ENCODE data around the gene ABHD3. TPM values are rescaled to one million over a fixed set of nuclear protein-coding genes. Genes with fewer than 3 reads are reported as not detected.
"Not testable (repeated sequence)": the region's sequence is repeated elsewhere in the genome, so short reads cannot be mapped to it uniquely, and the experiment has no call there.

Gene ABHD3
- total and polyA plus RNA-seq, 2 experiments from 2014 or later: 2.3 to 4.6 TPM

DNA sequence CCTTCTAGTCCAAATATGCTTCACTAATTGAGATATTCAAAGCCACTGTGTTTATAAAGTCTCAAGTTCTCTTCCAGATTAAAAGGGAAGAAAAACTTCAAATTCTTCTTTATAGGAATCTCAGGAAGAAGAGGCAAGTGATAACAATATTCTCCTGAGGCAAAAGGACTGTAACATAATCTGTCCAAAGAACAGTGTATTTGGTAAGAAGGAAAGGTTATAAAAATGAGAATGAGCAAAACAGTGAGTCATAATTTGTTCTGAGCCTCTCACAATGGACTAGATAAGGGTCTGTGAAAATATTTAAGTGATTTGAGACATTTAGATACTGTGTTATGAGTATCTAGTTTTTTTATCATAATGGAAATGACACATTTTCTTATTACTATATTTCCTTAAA is 48.2 kb downstream of the ABHD3 start:
- no peak overlapping the region for H2AFZ ChIP-seq
- in situ Hi-C loops (cut with MboI): no loop called here
- DNase-seq: peak; percentile 38
- H3K4me1 ChIP-seq (ENCODE audit: insufficient read depth): peaks cover 7% of the 10 kb centered on the region; the same call in 1 of the 2 replicates
- H3K4me2 ChIP-seq (ENCODE audit: unreplicated experiment): no peak overlapping the region
- no peak overlapping the region for H3K27ac ChIP-seq
- TF ChIP-seq EZH2phosphoT487 (IDR thresholded peaks at IDR 0.05; ENCODE audit: insufficient read depth, low read depth) (no peak), EZH2 (IDR thresholded peaks at IDR 0.05; ENCODE audit: insufficient read depth, poor library complexity, severe bottlenecking) (no peak)
- H4K20me1 ChIP-seq (ENCODE audit: insufficient read depth): no peaks in the 10 kb centered on the region
- no peaks in the 10 kb centered on the region for H3K9me2 ChIP-seq (ENCODE audit: insufficient read depth)
- H3K36me3 ChIP-seq (ENCODE audit: low read depth): no peaks in the 10 kb centered on the region
- H3F3A ChIP-seq (ENCODE audit: insufficient read depth): no peaks in the 10 kb centered on the region
- H3K9ac ChIP-seq: no peak overlapping the region
- H3K79me2 ChIP-seq (ENCODE audit: insufficient read depth): no peaks in the 10 kb centered on the region
- H3K9me3 ChIP-seq (ENCODE audit: low read depth): no peaks in the 10 kb centered on the region
- no peaks in the 10 kb centered on the region for H3K27me3 ChIP-seq (replicated peaks; ENCODE audit: insufficient read depth)
- H3K4me3 ChIP-seq: no peak overlapping the region

DNA sequence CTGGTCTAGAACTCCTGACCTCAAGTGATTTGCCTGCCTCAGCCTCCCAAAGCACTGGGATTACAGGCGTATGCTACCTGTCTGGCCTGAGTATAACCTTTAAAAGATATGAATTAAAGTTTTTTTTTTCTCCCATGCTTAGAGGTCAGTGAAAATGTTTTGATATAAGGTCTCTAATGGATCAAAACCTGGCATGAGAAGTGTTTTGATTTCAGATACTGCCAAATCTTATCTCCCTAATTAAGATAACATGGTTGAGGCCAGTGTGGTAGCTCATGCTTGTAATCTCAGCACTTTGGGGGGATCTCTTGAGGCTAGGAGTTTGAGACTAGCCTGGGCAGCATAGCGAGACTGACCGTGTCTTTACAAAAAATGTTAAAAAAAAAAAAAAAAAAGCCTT is 51.2 kb downstream of the ABHD3 start:
- Histone ChIP-seq H3K9me2 (ENCODE audit: insufficient read depth) (no peaks in the 10 kb centered on the region), H3K36me3 (ENCODE audit: low read depth) (no peaks in the 10 kb centered on the region), H3K9ac (no peak overlapping the region), H3K4me3 (no peak overlapping the region), H2AFZ (no peak overlapping the region), H3F3A (ENCODE audit: insufficient read depth) (no peaks in the 10 kb centered on the region), H3K4me2 (ENCODE audit: unreplicated experiment) (no peak overlapping the region), H3K79me2 (ENCODE audit: insufficient read depth) (no peaks in the 10 kb centered on the region), H3K9me3 (ENCODE audit: low read depth) (no peaks in the 10 kb centered on the region), H3K27me3 (replicated peaks; ENCODE audit: insufficient read depth) (no peaks in the 10 kb centered on the region), H3K4me1 (ENCODE audit: insufficient read depth) (peaks cover 7% of the 10 kb centered on the region; the same call in 1 of the 2 replicates), H4K20me1 (ENCODE audit: insufficient read depth) (no peaks in the 10 kb centered on the region), H3K27ac (no peak overlapping the region)
- DNase-seq: no peak
- in situ Hi-C loops (cut with MboI): no loop called here
- TF ChIP-seq EZH2phosphoT487 (IDR thresholded peaks at IDR 0.05; ENCODE audit: insufficient read depth, low read depth) (no peak), EZH2 (IDR thresholded peaks at IDR 0.05; ENCODE audit: insufficient read depth, poor library complexity, severe bottlenecking) (no peak)
- 96 to 98% methylated on average over 3 of the region's 3 CpGs for WGBS, 2 experiments (ENCODE audit: low coverage in 1 of 2, low lambda C conversion rate in 2 of 2, missing lambda C conversion rate in 2 of 2)

- no peak for TF ChIP-seq EZH2 (IDR thresholded peaks at IDR 0.05; ENCODE audit: insufficient read depth, poor library complexity, severe bottlenecking)
- TF ChIP-seq EZH2phosphoT487 (IDR thresholded peaks at IDR 0.05; ENCODE audit: insufficient read depth, low read depth): no peak
- Histone ChIP-seq H3F3A (ENCODE audit: insufficient read depth) (no peaks in the 10 kb centered on the region), H2AFZ (no peak overlapping the region), H3K27ac (no peak overlapping the region), H3K4me2 (ENCODE audit: unreplicated experiment) (no peak overlapping the region), H3K36me3 (ENCODE audit: low read depth) (no peaks in the 10 kb centered on the region), H3K9me2 (ENCODE audit: insufficient read depth) (no peaks in the 10 kb centered on the region), H3K27me3 (replicated peaks; ENCODE audit: insufficient read depth) (no peaks in the 10 kb centered on the region), H3K9ac (no peak overlapping the region), H3K79me2 (ENCODE audit: insufficient read depth) (no peaks in the 10 kb centered on the region), H3K4me3 (no peak overlapping the region), H4K20me1 (ENCODE audit: insufficient read depth) (no peaks in the 10 kb centered on the region), H3K9me3 (ENCODE audit: low read depth) (no peaks in the 10 kb centered on the region), H3K4me1 (ENCODE audit: insufficient read depth) (peaks cover 7% of the 10 kb centered on the region; the same call in 1 of the 2 replicates)
- in situ Hi-C loops (cut with MboI): no loop called here
- whole genome bisulfite sequencing, 2 experiments (ENCODE audit: low coverage in 1 of 2, low lambda C conversion rate in 2 of 2, missing lambda C conversion rate in 2 of 2): 80 to 98% methylated on average over 4 of the region's 4 CpGs
- DNase-seq: no peak
These were observed 52.5 kb downstream of the ABHD3 start for GRCh38 chr18:21652073-21652472.

DNA sequence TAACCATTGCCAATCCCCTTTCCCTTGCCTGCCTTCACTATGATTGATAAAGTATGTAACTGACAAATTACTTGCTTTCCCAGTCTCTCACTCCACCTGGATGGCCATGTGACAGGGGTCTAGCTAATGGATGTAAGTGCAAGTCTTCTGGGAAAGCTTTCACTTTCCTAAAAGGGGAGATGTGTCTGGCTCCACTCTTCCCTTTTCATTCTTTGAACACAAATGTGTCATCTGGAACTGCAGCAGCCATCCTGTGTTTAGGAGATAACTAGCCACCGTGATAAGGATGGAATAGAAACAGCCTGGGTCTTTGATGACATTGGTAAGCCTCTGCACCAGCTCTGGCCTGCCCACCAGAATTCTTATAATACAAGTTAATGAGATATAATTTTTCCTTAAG is 54.3 kb downstream of the ABHD3 start:
- Histone ChIP-seq H3K27me3 (replicated peaks; ENCODE audit: insufficient read depth) (no peaks in the 10 kb centered on the region), H3F3A (ENCODE audit: insufficient read depth) (no peaks in the 10 kb centered on the region), H3K4me1 (ENCODE audit: insufficient read depth) (no peaks in the 10 kb centered on the region), H3K9ac (no peak overlapping the region), H3K27ac (no peak overlapping the region), H3K4me2 (ENCODE audit: unreplicated experiment) (no peak overlapping the region), H3K4me3 (no peak overlapping the region), H4K20me1 (ENCODE audit: insufficient read depth) (no peaks in the 10 kb centered on the region), H3K79me2 (ENCODE audit: insufficient read depth) (no peaks in the 10 kb centered on the region), H3K36me3 (ENCODE audit: low read depth) (no peaks in the 10 kb centered on the region), H3K9me2 (ENCODE audit: insufficient read depth) (no peaks in the 10 kb centered on the region), H2AFZ (no peak overlapping the region), H3K9me3 (ENCODE audit: low read depth) (no peaks in the 10 kb centered on the region)
- in situ Hi-C loops (cut with MboI): no loop called here
- no peak for DNase-seq
- TF ChIP-seq EZH2 (IDR thresholded peaks at IDR 0.05; ENCODE audit: insufficient read depth, poor library complexity, severe bottlenecking) (no peak), EZH2phosphoT487 (IDR thresholded peaks at IDR 0.05; ENCODE audit: insufficient read depth, low read depth) (no peak)
- WGBS, 2 experiments (ENCODE audit: low coverage in 1 of 2, low lambda C conversion rate in 2 of 2, missing lambda C conversion rate in 2 of 2): 95 to 100% methylated on average over 1 of the region's 1 CpG

- H3K4me2 ChIP-seq (ENCODE audit: unreplicated experiment); H2AFZ ChIP-seq; H3K9me3 ChIP-seq (ENCODE audit: low read depth); H3K9ac ChIP-seq; H3K36me3 ChIP-seq (ENCODE audit: low read depth); H3K27me3 ChIP-seq (replicated peaks; ENCODE audit: insufficient read depth); H4K20me1 ChIP-seq (ENCODE audit: insufficient read depth); H3K4me3 ChIP-seq; H3K9me2 ChIP-seq (ENCODE audit: insufficient read depth); H3K4me1 ChIP-seq (ENCODE audit: insufficient read depth); H3K27ac ChIP-seq; H3K79me2 ChIP-seq (ENCODE audit: insufficient read depth); in situ Hi-C loops (cut with MboI); DNase-seq; H3F3A ChIP-seq (ENCODE audit: insufficient read depth): not testable (repeated sequence)
- WGBS, 2 experiments (ENCODE audit: low coverage in 1 of 2, low lambda C conversion rate in 2 of 2, missing lambda C conversion rate in 2 of 2): 91 to 98% methylated on average over 2 to 5 of the region's 5 CpGs
These were observed 64.2 kb downstream of the ABHD3 start for GRCh38 chr18:21640375-21640774.
